Keratinocyte (primary cell): ENCODE measurements around the gene COL25A1.

ENCODE experiments used
- CTCF ChIP-seq, 3 experiments: IDR thresholded peaks in 1 of 3; conservative IDR thresholded peaks in 1 of 3; optimal IDR thresholded peaks in 1 of 3; 2 replicates in 2 of 3; 3 replicates in 1 of 3; pipeline versions ENCODE3 to v1.5.1; 2011; ENCODE audit warnings: low read length in 3 of 3, mild to moderate bottlenecking in 3 of 3, moderate library complexity in 2 of 3, control low read depth in 1 of 3, inconsistent platforms in 1 of 3; ENCODE audit not compliant: insufficient read depth in 2 of 3; ENCODE audit errors: extremely low read depth in 1 of 3
- EZH2 ChIP-seq: IDR thresholded peaks from one replicate; pipeline ENCODE4 v1.6.1; 2012; ENCODE audit warnings: inconsistent platforms, mild to moderate bottlenecking, low read length, moderate library complexity

DNA sequence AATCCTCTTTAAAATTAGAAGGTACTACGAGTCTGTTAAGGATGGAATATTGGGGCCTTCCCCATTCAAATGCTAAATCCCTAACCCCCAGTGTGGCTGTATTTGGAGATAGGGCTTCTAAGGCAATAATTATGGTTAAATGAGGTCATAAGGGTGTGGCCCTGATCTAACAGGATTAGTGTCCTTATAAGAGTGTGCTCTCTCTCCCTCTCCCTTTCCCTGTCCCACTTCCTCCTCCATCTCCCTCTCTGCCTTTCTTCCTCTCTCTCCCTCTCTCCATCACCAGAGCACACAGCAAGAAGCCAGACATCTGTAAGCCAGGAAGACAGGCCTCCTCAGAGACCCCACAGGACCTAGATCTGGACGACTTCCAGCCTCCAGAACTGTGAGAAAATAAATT is 116.9 kb downstream of the COL25A1 start:
- TF ChIP-seq EZH2 (no peak), CTCF (optimal IDR thresholded peaks at IDR 0.05 in 1 of 3, IDR thresholded peaks at IDR 0.05 in 1 of 3, conservative IDR thresholded peaks at IDR 0.05 in 1 of 3; ENCODE audit: extremely low read depth in 1 of 3, insufficient read depth in 2 of 3, low read length in 3 of 3) (no peak)
